Hematopoietic multipotent progenitor cell treated with erythropoietin and hydrocortisone succinate and interleukin-3 and kit ligand, for 4 days (in vitro differentiated cells): ENCODE data around the gene SFXN3.

ENCODE experiments used
- DNase-seq: peaks from one replicate; pipeline ENCODE4 v3.0.0-alpha.2; 2015

Gene SFXN3, protein sequence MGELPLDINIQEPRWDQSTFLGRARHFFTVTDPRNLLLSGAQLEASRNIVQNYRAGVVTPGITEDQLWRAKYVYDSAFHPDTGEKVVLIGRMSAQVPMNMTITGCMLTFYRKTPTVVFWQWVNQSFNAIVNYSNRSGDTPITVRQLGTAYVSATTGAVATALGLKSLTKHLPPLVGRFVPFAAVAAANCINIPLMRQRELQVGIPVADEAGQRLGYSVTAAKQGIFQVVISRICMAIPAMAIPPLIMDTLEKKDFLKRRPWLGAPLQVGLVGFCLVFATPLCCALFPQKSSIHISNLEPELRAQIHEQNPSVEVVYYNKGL

DNA sequence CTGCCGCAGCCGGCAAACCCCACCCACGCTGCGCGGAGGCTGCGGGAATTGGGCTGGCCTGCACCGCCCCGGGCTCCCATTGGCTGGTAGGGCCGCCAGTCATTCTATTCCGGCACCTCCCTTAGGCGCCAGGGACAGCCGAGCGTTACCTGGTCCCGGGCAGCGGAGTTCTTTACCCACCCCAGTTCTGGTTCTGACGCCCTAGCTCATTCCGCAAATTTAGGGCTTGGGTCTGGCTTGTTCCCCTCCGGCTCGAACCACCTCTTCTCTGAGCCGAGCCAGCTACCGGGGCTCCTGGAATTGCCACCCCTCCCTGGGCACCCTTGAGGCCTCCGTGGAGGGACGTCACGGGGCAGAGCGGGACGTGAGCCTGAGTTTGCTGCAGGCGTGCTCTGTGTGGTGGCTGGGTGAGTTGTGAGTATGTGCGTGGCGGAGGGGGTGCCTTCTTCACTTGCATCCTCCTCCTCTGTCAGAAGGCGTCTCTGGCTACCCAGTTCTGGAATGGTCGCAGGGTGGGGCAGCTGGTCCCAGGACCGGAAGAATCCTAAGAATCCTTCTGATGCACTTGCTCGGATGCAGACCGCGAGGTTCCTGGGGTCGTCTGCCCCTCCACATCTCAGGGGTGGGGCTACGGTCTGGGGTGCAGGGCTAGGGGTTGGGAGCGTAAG, at the start of gene SFXN3, which contains the start of gene PDZD7:
TSS of gene SFXN3 (plus strand) at position 107 of the 668 bp plus-strand sequence. CDS start 3,461 bp downstream, outside the sequence.
TSS of gene PDZD7 (minus strand) at position 2 of the 668 bp plus-strand sequence. CDS start 910 bp downstream, outside the sequence.
- DNase-seq, result peak; percentile 93

DNA sequence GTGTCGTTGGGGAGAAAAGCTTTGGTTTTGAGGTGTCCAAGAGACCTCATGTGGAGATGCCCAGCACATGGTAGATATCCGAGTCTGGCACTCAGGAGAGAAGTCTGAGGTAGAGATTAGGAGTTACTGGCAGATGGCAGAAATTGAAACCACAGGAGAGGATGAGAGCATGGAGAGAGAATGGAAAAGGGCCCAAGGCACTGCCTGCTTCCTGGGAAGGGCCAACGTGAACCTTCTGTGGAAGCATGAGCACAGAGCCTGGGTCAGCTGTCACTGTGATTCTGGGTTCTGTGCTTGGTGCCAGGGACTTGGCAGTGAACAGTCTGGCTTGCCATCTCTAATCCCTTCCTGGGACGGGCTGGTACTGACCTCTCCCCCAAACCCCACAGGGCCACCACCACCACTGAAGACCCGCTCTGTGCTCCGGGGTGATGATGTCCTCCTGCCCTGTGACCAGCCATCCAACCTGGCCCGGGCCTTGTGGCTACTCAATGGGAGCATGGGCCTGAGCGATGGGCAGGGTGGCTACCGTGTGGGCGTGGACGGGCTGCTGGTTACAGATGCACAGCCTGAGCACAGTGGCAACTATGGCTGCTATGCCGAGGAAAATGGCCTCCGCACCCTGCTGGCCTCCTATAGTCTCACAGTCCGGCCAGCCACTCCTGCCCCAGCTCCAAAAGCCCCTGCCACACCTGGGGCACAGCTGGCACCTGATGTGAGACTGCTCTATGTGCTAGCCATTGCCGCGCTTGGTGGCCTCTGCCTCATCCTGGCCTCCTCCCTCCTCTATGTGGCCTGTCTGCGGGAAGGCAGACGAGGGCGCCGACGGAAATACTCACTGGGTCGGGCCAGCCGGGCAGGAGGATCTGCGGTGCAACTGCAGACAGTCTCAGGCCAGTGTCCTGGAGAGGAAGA, 47.9 kb upstream of the SFXN3 start:
- DNase-seq, result no peak

DNA sequence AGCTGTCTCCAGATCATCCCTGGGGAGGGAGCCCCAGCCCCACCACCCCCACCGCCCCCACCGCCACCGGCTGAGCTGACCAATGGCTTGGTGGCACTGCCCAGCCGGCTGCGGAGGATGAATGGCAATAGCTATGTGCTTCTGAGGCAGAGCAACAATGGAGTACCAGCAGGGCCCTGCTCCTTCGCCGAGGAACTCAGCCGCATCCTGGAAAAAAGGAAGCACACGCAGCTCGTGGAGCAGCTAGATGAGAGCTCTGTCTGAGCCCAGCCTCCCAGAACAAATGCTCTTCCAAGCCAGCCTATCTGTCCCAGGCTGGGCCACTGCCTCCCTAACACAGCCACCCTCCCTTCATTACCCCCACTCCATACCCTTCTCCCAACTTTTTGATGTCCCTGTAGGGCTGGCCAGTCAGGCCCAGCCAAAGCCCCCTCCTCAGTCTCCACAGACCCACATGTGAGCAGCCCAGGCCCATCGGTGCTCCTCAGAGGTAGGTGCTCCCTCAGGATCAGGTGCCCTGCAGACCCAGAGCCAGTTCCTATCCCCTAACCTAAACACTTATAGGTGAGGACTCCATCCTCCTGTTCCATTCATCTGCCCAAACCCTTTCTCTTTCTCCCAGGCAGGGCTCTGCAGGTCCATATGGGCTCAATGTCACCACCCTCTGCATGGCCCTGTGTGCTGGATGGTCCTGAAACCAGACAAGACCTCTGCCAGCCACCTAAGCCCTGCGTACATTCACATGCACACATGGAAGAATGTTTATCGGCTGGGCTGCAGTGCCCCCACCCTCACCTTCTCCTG, 47.0 kb upstream of the SFXN3 start:
- no peak for DNase-seq

DNA sequence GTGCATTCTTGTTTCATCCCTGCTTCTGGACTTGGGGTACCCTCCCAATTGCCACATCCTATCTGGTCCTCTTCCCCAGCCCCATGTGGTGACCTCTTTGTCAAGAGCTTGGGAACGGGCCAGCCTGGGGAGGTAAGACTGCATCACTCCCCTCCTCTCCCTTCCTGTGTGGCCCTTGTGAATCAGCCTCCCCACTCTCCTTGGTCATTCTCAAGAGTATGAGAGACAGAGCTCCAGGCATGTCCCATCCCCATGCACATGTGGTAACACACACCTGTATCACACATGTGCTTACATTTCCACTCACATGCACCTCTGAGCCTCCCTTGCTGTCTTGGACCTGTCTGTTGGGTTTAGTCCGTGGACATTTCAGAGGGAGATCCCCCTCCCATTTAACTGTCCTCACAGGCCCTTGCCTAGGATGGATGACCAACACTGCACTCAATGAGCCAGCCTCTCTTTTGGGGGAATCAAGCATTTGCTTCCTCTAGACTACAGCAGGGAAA, 46.3 kb upstream of the SFXN3 start:
- no peak for DNase-seq

DNA sequence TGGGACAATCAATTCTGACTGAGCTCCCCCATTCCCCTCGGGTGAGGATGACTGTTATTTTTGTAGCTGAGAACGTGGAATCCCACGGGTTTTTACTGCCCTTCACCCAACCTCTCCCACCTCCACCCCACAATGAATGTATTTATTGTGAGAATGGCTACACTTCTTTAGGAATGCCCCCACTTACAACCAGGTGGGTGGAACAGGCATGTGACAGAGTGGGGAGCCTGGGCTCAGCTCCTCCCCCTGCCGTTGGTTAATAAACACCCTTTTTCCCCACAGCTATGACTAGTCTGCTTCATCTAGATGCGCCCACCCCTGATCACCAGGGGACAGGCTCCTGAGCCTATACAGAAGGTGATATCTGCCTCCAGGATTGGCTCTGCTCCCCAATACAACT, 45.7 kb upstream of the SFXN3 start:
- no peak for DNase-seq

DNA sequence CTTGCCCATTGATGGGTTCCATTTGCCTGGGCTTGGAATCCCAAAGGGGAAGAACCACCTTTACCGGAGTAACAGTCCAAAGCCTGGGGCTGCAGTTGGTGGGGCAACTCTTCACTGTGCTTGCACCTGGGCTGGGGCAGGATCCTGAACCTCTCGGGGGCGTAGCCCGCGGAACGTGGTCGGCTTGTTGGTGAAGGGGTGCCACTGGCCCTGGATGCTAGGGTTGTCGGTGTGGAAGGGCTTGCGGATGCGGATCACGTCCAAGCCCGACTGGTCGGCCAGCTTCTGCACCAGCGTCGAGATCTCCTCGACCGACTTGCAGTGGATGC, 44.4 kb upstream of the SFXN3 start:
- DNase-seq, result no peak

DNA sequence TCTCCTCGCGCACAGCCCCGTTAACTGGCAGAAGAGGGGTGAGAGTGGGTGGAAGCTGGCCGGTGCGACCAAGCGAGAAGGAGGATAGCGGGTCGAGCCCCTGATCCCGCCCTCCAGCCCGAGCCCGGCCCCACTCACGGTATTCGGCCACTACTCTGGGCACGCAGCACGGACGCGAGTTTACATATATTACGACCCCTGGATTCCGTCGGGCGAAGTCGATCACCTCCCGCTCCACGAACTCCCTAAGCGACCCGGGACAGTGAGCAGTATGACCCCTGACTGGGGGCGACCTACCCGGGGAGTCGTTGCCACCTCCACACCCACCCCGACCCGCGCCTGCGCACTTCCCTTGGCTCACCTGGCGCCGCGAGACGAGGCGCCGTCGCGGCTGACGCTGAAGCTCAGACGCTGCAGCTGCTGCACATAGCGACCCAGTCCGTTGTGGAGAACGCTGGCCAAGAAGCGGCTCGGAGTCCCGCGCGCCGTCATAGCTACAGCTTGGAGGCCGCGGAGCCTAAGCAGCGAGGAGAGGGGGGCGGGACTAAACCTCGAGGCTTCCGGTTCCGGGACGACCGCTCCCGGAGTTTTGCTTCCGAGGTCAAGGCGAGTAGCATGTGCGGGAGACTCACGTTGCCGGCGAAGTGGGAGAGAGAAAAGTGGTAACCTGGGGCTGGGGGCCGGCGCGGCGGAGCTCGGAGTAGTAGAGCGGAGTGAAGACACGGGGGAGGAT, 43.9 kb upstream of the SFXN3 start, which contains the start of the genes MRPL43 and TWNK:
TSS of gene MRPL43 (minus strand) at position 546 of the 733 bp plus-strand sequence. CDS start at position 492, 54 bp downstream.
TSS of gene TWNK (plus strand) at position 592 of the 733 bp plus-strand sequence. CDS start 668 bp downstream, outside the sequence.
- peak; percentile 94 for DNase-seq

DNA sequence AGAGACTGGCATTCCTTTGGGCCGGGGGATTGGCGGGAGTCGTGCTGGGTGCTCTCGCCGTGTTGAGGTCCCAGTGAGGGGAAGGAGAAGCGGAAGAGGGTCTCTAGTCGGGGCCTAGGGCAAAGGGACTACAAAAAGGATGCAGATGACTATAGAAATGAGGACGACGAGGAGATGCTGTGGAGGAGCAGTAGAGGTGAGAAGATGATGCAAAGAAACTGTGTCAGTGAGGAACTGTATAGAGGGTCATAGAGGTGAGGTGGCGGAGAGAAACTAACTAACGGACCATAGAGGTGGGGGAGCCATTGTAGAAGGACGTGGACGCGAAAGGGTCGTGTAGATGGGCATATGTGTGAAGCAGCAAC, 43.4 kb upstream of the SFXN3 start:
- no peak for DNase-seq

DNA sequence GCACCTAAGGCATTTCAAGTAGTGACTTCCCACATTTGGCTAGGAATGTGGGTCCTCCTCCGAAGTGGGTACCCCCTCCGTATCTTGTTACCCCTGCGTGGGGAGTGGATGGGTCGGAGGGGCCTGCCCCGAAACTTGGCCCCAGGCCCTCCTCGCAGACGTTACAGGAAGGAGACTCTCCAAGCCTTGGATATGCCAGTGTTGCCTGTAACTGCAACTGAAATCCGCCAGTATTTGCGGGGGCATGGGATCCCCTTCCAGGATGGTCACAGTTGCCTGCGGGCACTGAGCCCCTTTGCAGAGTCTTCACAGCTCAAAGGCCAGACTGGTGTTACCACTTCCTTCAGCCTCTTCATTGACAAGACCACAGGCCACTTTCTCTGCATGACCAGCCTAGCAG, 42.9 kb upstream of the SFXN3 start:
- no peak for DNase-seq

DNA sequence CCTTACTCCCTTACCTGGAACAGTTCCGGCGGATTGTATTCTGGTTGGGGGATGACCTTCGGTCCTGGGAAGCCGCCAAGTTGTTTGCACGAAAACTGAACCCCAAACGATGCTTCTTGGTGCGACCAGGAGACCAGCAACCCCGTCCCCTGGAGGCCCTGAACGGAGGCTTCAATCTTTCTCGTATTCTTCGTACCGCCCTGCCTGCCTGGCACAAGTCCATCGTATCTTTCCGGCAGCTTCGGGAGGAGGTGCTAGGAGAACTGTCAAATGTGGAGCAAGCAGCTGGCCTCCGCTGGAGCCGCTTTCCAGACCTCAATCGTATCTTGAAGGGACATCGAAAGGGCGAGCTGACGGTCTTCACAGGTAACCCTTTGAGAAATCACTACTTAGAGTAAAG, 41.9 kb upstream of the SFXN3 start:
- DNase-seq, result no peak

DNA sequence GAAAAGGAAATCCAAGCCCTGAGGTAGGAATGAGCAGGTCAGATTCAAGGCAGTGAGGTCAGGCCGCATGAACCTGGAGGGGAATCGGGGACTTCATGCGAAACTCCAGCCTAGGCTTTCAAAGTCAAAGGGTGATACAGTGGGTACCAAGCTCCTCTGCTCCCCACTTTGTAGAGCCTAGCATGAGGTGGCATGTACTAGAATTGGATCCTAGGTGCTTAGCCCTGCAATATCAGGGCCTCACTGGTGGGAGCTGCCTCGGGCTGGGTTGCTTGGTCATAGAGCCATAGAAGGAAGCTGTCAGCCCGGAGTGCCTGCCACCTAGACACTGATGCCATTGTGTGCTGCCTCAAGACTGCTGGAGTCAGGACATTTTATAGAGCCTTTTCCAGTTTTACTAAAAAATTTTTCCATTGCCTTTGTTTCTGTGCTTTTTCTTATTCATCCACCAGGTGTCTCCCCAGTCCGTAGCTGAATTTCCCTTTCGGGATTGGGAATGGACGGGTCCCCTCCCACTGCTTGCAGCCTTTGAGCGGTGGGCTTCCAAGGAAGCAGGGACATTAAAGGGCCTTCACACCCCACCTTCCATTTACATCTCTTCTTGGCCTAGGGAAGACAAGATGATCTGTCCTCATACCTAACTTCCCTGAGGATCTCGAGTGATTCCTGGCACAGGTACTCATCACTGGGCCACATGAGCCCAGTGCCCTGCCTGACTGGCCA, 36.9 kb upstream of the SFXN3 start:
- peak; percentile 40 for DNase-seq

DNA sequence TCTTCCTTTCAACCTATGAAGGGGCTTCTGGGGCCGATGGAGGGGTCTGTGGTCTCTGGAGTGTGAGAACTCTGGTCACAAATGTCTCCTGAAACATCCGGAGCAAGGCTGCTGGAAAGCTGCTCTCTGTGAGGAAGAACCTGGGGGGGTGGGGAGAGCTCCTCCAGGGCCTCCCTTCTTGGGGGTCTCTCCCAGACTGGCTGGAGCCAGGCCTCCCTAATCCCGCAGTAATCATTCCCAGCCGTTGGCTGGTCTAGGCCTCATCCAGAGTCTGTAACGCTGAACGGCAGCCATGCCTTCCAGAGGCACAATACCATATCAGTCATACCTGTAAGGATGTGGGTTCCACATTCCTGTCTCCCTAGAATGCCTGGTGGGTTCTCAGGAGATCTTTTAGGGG, 35.9 kb upstream of the SFXN3 start:
- DNase-seq, result no peak

DNA sequence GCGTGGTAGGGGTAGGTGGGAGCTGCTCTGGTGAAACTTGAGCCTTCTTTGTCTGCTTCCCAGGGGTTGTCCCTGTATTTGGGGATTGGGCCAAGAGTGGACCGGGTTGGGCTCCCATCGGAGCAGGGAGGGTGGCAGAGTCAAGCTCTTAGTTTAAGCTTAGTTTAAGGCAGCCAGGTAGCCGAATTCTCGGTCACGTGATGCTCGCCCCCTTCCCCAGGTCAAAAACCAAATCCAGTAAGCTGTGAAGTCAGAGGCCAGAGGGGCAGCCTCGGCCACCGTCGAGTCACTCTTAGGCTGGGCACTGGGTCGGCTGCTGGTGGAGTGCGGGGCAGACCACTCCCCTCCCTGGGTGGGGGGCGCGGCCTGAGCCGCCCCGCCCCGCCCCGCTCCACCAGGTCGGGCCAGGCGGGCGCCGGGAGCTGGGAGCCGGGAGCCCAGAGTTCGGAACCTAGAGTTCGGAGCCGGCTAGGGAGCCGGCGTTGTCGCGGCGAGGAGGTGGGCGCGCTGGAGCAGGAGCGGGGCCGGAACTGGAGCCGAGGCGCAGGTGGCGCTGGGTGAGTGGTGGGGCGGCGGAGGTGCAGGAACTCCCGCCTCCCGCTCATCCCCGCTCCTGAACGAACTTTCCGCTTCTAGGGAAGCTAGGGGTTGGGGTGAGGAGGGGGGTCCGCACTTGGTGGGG, 34.2 kb upstream of the SFXN3 start:
- peak; percentile 59 for DNase-seq

DNA sequence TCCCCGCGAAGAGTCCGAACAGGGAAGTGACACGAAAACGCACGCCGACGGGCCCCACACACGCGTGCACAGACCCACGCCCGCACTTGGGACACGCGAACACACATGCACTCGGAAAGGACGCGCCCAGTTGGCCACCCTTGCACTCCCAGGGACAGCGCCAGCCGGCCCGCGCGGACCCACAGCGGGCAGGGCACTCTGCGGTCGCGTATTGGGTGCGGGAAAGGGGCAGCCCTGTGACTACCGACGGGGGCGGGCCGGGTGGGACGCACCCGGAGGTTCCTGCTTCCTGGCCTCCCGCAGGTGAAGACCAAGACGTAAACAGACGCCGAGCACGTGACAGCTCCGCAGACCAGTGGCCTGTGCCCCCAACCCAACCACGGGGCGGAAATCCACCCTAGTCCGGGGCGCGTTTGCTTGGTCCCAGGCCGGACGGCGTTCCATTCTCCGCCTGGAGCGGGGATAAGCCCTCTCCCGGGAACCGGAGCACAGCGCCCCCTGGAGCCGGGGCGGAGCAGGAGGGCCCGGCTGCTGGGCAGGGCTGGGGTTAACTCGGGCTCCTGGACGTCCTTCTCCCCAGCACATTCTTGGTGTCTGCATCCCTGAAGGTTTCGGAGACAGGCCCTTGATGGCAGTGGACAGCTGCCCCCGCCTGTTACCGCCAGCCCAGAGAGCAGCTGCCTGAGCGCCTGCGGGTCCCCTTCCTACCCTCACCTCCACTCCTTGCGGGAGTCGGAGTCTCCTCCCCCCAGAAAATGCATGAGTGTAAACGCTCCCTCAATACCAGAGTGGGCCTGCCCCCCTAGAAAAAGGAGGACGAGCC, 33.5 kb upstream of the SFXN3 start:
- peak; percentile 87 for DNase-seq

DNA sequence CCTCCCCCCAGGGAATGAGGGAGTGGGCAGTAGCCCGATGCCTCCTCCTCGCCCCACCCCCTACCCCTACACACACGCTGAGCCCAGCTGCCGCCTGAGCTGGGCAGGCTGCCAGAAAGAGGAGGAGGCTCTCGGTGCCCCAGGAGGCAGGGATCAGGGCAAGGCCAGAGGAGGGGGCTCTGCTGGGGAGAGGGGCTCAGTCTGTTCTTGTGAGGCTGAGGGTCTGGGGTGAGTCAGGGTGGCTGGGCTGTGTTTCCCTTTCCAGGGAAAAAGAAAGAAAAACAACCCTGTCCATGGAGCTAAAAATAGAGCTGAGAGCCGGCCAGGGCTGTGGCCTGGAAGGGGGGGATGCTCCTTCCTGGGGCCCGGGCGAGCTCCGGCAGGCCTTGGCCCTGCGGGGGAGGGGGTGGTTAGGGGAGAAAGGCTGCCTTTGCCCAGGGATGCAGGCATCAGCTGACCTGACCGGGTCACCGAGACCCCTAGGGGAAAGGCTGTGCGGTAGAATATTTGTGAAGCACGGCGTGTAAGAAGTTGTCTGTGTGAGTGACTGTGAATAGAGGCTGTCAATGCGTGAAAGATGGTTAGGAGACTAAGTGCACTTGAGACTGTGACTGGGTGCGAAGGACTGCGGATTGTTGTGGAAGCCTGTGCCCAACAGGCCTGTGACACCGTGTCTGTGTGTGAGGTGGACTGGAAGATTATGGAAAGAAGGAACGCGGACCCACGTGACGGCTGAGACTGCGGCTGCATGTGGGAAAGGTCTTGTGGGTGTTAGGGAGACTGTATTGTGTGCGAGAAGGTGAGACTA, 32.6 kb upstream of the SFXN3 start:
- DNase-seq, result peak; percentile 94

DNA sequence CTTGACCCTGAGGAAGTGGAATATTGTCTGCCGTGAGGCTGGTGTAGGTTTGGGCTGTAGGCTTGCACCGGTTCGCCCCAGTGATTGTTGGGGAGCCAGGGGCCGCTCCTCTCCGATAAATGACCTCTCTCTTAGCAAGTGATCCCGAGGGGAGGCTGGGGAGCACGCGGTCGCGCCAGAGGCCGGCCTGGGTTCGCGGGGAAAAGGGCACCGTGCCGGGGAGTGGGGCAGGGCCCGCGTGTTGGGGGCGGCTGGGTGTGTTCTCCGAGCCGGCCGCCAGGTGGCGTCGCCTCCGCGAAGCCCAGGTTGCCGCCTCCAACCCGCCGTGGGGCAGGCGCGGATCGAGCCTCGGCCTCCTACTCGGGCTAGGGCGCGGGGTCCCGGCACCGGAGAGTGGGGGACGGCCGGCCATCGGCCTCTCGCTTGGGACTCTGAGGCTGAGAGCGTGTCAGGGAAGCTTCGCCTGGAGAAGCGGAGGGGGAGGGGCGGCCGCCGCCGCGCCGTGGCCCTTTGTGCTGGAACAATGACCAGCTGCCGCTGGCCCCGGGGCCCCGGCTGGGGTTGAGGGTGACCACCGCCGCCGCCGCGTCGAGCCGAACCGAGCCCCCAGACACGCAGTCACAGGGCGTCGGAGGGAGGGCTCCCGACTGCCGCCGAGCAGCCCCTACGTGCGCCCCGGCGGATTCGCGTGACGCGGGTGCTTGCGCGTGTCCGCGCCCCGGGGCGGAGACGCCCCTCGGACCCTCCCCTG, 31.9 kb upstream of the SFXN3 start:
- peak; percentile 87 for DNase-seq

DNA sequence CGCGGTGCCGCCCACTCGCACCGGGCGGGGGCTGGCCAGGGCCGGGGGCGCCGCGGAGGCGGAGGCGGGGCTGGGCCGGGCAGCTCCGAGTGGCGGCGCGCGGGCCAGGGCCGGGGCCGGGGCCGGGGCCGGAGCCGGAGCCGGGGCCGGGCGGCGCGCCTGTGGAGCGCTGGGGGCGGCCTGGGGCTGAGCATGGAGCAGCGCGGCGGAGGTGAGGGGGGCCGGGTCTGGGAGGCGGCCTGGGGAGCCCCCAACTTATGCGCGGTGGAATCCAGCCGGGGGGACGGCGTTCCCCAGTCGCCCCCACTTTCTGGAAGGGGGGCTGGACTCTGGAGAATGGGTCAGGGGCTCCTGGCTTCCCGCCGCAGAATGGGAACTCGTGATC, 31.3 kb upstream of the SFXN3 start, which contains the start of gene LZTS2:
TSS of gene LZTS2 (plus strand) at position 67 of the 385 bp plus-strand sequence. CDS start 2,731 bp downstream, outside the sequence.
- DNase-seq, result no peak
